NCI-H1694 (cell line): ENCODE measurements around the gene PTX4.
A peak's percentile ranks its signal among the peaks of the same experiment; 100 is the strongest.

Experiments used
- DNase-seq: peaks from one replicate; lab custom pipeline; 2025; lab: John Stamatoyannopoulos, UW

Gene PTX4

DNA sequence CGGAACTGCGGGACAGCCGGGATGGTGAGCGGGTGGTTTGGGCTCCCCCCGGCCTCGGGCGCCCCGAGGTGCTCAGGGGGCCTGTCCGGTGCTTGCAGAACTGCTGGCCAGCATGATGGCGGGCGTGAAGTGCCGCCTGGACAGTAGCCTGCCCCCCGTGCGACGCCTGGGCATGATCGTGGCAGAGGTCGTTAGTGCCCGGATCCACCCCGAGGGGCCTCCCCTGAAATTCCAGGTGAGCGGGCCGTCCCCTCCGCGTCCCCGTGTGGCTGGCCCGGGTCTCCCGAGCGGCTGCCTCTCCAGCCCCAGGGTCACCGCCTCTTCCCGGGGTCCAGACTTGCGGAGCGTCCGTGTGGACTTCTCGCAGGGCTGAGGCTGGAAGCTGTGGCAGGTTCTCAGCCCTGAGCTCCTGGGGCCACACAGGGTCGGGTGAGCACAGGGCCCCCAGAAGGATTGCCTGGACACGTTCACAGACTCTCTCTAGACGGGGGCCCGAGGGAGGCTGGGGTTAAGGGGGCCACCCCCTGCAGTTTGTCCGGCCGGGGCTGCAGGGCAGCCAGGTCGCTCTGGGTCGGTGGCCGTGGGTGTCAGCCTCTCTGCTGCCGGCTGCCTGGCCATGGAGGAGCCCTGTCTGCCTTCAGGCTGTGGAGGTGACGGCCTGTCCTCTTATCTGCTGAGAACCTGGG is 11.9 kb upstream of the PTX4 start:
- DNase-seq: no peak

DNA sequence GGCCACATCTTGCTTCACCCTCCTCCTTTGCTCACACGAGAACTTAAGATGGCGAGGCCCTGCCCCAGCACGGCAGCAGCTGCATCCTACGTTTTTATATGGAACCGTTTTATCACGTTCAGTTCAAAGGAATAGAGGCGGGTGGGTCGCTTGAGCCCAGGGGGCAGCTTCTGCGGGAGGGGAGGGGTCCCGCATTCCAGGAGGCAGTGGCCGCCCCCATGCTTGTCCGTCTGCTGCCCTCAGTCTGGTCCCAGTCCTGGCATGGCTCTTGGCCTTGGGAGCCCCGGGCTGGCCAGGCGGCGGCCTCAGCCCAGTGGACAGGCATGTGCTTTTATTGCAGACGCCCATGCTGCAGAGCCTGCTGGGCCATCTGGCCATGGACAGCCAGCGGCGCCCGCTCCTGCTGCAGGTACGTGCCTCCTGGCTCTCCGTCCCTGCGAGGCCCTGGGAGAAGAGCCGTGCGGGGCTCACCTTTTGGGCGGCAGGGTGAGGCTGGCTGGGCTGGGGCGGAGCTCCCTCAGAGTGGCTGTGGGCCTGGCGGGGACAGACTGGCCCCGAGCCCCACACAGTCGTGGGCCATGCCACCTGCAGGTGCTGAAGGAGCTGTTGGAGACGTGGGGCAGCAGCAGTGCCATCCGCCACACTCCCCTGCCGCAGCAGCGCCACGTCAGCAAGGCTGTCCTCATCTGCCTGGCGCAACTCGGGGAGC is 11.2 kb upstream of the PTX4 start:
- no peak for DNase-seq

DNA sequence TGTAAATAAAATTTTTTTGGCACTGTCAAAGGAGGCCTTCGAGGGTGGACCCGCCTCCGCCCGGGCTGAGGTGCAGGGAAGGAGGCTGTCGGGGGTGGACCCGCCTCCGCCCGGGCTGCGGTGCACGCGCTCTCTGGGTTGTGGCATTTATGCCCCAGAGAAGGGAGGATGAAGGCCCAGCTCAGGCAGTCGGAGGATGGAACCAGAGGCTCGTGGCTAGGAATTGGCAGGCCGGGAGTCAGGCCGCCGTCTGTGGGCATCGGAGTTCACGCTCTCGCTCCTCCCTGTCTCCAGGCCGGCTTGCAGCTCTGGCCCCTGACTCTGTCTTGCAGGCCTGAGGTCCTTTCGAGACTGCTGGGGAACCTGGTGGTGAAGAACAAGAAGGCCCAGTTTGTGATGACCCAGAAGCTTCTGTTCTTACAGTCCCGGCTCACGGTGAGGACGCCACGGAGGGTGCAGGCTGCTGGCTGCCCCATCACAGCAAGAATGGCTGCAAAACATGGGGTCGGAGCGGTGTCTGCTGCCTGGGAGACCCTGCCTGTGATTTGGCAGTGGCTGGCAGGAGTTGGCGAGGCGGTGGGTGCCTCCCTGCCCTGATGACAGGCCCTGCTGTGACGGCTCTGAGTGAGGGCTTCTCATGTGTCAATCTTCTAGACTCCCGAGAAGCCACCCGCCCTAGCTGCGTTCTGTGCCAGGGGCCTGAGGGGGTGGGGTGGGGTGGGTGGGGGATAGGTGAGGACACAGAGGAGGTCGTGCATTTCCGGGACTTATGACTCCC is 10.3 kb upstream of the PTX4 start:
- no peak for DNase-seq

DNA sequence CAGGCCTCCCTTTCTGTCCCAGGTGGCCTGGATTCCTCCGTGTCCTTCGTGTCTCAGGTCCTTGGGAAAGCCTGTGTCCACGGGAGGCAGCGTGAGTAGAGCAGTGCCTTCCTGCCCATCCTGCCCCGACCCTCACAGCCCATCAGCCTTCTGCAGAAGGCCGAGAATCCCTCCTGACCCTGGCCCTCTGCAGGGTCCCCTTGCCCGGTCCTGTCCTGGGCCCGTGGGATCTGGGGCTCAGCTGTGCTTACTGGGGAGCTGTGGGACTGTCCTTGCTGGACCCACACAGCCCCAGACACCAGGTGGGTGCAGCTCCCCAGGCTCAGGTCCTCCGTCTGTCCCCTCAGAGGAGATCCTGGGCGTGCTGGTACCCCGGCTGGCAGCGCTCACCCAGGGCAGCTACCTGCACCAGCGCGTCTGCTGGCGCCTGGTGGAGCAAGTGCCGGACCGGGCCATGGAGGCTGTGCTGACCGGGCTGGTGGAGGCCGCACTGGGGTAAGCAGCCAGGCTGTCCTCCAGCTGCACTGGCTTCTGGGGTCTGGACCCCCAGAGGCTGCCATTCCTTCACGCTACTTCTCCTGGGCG is 8.4 kb upstream of the PTX4 start:
- DNase-seq: no peak

DNA sequence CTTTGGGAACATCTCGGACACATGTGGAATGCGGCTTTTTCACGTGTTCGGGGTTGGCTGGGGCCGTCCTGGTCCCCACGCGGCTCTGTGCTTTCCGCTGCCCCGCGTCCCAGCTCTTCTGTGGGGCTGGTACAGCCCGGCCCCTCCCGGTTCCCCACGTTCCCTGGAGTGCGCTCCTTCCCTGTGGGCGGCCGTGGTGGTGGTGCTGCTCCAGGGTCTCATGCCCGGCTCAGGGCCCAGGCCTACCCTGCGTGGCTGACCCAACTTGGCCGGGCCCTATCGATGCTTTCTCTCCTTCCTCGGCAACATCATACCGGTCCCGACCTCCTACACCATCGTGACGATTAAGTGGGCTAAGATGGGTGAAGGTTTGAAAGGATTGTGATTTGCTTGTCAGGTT is 7.7 kb upstream of the PTX4 start:
- no peak for DNase-seq

DNA sequence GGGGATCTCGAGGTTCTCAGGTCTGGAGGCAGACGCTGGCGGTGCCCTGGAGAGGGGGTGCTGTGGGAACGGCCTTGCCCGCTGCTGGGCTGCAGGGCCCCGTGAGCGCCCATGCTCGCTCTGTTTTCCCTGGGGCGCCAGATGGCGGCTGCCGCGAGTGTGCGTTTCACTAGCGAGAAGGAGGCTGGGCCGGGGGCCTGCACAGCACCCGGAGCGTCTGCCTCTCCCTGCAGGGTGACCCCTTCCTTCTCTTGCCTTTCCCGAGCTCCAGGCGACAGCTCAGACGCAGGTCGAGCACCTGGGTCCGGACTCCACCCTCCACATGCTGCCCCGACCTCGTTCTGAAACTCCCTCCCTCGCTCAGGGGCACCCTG is 7.1 kb upstream of the PTX4 start:
- no peak for DNase-seq

DNA sequence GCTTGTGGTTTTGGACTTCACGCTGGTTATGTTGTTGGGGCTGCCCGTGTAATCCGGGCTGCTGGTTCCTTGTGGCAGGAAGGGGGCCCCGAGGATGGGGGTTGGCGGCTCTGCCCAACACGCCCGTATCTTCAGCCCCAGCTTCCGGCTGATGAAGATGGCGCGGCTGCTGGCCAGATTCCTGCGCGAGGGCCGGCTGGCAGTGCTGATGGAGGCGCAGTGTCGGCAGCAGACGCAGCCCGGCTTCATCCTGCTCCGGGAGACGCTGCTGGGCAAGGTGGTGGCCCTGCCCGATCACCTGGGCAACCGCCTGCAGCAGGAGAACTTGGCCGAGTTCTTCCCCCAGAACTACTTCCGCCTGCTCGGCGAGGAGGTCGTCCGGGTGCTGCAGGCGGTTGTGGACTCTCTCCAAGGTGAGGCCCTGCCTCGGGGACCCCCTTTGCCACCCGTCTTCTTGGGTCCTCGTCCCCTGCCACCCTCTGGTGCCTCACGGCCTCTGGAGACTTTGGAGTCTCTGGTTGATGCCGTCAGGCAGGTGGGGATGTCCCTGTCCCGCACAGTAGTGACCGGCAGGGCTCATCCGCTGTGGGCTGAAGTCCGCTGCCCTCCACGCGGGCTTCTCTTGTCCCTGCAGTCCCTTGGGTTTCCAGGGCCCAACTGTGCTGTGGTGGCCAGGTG is 6.6 kb upstream of the PTX4 start:
- DNase-seq: no peak

DNA sequence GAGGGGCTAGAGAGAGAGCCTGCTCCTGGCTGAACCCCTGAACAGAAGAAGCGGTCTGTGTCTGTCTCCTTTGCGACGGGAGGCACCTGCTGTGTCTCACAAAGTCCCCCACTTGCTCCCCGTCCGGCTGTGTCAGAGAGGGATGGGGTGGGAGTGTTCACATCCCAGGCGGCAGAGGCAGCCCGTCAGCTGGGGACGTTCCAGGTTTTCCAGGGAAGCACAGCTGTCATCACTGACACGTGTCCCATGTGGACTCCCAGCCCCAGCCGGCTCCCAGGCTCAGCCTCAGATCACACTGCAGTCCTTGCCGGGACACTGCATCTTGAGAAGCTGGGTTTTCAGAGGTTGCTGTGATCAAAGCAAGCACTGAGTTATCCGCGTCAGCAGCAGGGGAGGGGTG is 6.0 kb upstream of the PTX4 start:
- peak; percentile 45 for DNase-seq

DNA sequence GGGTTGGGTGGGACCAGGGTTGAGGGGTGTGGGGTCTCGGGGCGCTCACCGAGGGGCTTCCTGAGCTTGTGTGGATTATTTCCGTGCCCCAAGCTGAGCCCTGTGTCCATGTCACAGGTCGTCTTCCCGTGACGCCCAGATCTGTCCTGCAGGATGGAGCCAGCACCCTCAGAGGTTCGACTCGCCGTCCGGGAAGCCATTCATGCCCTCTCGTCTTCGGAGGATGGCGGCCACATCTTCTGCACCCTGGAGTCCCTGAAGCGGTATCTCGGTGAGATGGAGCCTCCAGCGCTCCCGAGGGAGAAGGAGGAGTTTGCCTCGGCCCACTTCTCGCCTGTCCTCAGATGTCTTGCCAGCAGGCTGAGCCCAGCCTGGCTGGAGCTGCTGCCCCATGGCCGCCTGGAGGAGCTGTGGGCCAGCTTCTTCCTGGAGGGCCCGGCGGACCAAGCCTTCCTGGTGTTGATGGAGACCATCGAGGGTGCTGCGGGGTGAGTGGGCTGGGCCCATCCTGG is 5.4 kb upstream of the PTX4 start:
- no peak for DNase-seq

DNA sequence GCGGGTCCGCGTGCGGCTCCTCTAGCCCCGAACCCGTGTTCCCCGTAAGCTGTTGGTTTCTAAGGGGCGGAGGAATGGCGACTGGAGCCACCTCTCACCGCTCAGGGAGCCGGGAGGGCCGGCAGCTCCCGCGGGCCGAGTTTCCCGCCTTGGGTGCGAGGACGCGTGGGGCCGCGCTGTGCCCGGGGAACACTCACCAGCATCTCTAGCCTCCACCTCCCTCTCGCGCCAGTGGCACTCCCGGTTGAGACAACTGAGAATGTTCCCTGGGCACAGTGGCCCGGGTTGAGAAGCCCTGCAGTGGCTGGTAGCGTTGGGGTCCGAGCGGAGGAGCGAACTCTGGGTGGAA is 5.0 kb upstream of the PTX4 start:
- no peak for DNase-seq

DNA sequence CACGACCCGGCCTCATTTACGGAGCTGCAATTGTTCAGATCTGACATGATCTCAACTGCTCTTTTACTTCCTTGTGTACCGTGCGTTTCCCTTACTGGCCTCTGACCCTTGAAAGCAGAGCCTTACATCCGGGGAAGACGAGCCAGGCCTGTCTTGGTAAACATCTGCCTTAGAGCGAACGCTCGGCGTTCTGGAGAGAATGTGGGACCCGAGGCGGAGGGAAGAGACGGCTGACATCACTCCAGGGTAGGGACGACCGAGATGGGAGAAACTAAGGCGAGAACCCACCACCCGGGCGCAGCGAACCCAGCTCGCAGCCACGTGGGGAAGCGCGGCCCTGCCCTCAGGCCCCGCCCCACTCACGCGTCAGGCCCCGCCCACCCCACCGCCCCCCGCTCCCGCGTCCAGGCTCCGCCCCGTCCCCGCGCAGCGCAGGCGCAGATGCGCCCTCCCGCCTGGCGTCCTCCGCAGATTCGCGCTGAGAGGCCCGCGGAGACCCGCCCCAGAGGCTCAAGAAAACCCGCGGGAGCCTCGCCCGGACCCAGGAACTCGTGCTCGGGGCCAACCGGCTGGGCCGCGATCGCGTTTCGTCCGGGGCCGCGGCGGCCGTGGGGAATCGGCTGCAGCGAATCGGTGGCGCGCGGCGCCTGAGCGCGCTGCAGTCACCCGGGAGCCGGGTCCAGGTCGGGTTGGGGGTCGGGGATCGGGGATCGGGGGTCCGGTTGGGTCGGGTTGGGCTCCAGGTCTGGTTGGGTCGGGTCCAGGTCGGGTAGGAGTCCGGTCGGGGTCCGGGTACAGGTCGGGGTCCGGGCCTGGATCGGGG is 4.4 kb upstream of the PTX4 start, which contains the start of gene TELO2:
TELO2 (plus strand) TSS at position 438 of the 823 bp plus-strand sequence. CDS start 922 bp downstream, outside the sequence.
- no peak for DNase-seq

DNA sequence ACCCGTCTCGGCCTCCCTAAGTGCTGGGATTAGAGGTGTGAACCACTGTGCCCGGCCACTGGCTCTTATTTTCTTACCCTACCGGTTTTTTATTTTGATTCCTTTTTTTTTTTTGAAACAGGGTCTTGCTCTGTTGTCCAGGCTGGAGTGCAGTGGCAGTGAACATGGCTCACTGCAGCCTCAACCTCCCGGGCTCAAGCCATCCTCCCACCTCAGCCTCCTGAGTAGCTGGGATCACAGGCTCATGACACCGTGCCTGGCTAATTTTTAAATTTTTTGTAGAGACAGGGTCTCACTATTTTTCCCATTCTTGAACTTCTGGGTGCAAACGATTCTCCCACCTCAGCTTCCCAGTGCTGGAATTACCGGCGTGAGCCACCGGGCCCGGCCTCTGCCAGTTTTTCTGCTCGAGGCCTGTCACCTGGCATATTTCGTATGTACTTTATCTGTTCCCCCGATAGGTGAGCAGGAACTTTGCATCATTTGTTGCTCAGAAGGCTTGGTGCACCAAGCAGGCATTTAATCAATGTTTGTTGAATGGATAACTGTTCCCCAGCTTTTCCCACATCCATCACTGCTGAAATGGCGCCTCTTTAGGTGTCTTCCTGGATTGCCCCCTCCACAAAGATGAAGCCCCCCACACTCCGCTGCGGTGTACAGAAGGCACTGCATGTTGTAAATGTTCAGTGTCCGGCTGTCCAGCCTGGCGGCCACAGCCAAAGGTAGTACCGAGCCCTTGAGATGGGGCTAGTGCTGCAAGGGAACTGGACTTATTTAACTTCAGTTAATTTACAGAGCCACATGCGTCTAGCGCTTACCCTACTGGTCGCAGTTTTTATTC is 3.6 kb upstream of the PTX4 start:
- DNase-seq: no peak

DNA sequence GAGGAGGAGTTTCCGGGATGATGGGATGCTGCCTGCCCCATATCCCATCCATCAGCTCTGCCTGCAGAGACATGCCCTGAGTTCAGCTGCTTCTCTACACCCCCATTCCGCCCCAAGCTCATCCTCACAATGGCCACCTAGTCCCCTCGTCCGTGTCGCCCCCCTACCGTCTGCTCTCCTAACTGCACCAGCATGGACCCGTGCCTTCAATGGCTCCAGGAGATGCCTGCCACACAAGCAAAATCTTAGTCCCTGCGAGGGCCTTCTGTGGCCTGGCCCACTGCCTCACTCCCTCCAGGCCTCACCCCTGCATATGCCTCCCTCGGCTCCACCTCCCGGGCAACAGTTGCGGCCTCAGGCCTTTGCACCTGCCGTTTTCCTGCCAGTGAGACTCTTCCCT is 2.6 kb upstream of the PTX4 start:
- DNase-seq: no peak

DNA sequence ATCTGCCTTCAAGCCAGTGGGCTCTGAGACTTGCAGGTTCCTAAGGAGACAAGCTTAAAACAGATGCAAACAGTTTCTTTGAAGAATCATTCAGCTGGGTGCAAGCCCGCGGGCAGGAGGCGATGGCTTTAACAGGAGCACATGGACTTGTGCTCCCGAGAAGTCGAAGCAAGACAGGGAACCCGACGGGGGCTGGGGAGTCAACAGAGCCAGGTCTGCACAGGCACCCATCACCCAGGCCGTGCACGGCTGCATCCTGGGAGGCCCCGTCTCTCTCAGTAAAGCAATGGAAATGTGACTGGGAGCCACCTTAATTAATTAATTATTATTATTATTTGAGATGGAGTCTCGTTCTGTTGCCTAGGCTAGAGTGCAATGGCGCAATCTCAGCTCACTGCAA is 333 bp upstream of the PTX4 start:
- DNase-seq: no peak

DNA sequence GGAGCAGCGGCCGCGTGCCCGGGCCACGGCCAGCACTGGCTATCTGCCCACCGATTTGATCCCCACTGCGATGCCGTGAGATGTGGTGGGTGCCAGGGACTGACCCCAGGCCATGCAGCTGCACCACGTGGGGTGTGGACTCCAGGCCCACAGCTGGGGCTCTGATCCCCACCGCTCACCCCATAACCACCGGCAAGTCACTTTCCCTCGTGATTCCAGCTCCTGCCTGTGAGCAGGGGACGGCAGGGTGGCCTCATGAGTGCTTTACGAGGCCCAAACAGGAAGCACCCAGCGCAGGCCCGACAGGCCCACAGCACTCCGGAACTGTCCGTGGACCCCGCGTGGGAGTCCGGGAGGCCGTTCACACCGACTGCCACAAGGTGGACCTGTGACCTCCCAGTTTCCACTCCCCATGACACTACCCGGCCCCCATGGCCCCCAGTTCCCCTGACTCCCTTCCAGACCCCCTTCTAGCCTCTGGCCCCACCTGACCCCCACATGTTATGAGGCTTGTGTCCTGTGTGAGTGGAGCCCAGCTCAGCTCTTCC is 616 bp downstream of the PTX4 start:
- DNase-seq: no peak

DNA sequence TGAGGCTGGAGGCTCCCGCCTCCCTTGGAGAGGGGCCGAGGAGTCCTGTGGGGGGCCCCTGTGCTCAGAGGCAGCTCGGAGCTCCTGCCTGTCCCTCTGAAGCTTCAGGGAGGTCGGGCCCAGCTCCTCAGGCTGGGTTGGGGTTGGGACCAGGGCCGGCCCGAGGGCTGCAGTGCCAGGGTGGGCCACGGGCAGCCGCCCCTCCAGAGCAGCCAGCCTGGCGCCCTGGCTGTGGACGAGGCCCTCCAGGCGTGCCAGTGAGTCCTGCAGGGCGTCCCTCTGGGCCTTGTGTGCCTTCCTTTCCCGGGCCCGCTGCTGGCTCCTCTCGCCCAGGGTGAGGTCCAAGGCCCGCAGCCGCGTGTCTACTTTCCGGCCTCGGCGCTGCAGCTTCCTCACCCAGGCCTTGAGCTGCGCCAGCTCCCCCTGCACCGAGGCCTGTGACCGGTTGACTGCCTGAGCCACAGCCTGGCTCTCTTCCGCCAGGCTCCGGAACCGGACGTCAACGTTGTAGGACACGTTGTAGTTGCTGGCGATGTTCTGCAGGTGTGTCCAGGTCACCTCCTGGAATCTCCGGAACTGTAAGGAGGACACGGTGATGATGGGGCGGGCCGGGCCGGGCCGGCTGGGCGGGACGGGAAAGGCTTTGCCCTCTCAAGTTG is 1.2 kb downstream of the PTX4 start:
- no peak for DNase-seq

DNA sequence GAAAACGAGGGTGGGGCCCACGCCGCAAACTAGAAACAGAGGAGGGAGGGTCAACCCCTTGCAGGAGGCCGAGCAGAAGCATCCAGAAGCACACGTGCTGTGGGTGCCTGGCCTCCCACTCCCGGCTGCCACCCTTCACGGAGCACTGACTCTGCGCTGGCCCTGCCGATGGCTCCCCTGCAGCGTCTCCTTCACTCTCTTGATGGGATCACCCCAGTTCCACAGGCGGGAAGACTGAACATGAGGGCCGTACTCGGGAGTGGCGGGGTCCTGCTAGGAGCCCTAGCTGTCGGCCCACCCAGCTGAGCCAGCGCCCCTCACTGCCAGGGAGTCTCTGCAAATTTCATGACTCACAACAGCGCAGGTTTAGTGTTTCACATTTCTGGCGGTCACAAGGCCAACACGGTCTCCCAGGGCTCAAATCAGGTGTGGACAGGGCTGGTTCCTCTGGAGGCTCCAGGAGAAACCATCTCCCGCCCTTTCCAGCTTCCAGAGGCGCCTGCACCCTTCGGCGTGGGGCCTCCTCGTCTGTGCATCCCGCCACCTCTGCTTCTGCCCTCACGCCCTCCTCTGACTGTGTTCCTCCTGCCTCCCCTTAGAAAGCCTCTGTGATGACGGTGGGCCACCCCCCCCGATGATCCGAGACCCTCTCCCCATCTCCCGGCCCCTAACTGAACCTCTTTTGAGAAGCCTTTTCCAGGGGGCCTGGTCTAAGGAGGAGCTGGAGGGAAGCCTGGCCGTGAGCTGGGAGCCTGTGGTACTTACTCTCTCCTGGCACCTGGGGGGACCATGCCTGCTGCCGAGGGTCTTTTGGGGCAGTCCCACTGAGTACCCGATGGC is 2.0 kb downstream of the PTX4 start:
- DNase-seq: no peak

DNA sequence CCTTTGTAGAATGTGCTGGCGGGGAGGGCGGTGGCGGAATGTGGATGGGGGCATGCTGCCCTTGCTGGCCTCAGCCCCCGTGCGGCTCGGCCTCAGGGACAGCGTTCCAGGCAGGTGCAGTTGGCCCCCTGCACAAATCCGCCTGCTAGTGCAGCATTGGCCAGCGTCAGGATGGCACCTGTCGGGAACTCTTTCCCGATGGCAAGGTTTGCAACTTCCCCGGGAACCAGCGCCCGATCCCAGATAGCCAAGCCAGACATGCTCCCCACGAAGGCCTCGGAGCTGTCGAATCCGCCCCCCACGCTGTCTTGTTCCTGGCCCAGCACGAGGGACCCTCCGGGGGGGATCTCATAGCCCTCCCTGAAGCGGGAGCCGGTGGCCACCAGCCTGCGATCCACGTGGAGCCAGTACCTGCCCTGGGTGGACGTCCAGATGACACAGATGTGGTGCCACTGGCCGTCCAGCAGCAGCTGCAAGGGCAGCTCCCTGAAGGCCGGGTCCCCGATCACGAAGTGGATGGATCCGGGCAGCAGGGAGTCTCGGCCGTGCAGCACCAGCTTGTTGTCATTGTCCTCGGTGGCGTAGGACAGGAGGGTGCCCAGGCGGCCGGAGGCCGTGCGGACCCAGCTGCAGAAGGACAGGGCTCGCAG is 2.8 kb downstream of the PTX4 start:
- no peak for DNase-seq
